GM12878 (cell line): ENCODE data around the gene PCK2. TPM values are rescaled to one million over a fixed set of nuclear protein-coding genes. Genes with fewer than 3 reads are reported as not detected.

Source experiments
- BACH1 ChIP-seq: fragments of 450-650 bp; IDR thresholded peaks from 2 replicates; pipeline ENCODE4 v1.6.1; 2017; ENCODE audit warnings: mild to moderate bottlenecking, borderline replicate concordance
- GABPA ChIP-seq: IDR thresholded peaks from 2 replicates; pipeline ENCODE4 v1.6.1; 2014; ENCODE audit warnings: antibody characterized with exemption, low read depth, mild to moderate bottlenecking, inconsistent platforms
- IKZF1 ChIP-seq: fragments of 450-650 bp; conservative IDR thresholded peaks from 2 replicates; pipeline ENCODE4 v1.6.1; 2017; ENCODE audit warnings: antibody characterized with exemption, mild to moderate bottlenecking
- NFYA ChIP-seq: IDR thresholded peaks from 2 replicates; pipeline ENCODE4 v1.6.1; 2011; ENCODE audit warnings: low read depth, mild to moderate bottlenecking, low read length, improper control_type of control experiment, borderline replicate concordance
- NKRF ChIP-seq: fragments of 450-650 bp; conservative IDR thresholded peaks from 2 replicates; pipeline ENCODE4 v1.6.1; 2017; ENCODE audit warnings: mild to moderate bottlenecking, moderate library complexity
- NRF1 ChIP-seq: conservative IDR thresholded peaks from 2 replicates; pipeline ENCODE4 v1.6.1; 2011; ENCODE audit warnings: mild to moderate bottlenecking, low read depth, low read length, improper control_type of control experiment
- POLR2A ChIP-seq: IDR thresholded peaks from 2 replicates; pipeline ENCODE4 v1.6.1; 2011; ENCODE audit warnings: low read depth, mild to moderate bottlenecking, low read length
- POLR2AphosphoS5 ChIP-seq: IDR thresholded peaks from 2 replicates; pipeline ENCODE4 v1.6.1; 2011; ENCODE audit warnings: mild to moderate bottlenecking, low read length, inconsistent platforms
- RB1 ChIP-seq: fragments of 450-650 bp; formaldehyde crosslinking; IDR thresholded peaks from 2 replicates; pipeline ENCODE4 v1.6.1; 2017; ENCODE audit warnings: mild to moderate bottlenecking, borderline replicate concordance
- REST ChIP-seq: IDR thresholded peaks from 2 replicates; pipeline ENCODE4 v1.6.1; 2012; ENCODE audit warnings: mild to moderate bottlenecking, low read depth, low read length
- SMAD5 ChIP-seq: IDR thresholded peaks from 2 replicates; pipeline ENCODE4 v1.6.1; 2016; ENCODE audit warnings: antibody characterized with exemption, low read depth
- ZBTB11 ChIP-seq: fragments of 450-650 bp; formaldehyde crosslinking; IDR thresholded peaks from 2 replicates; pipeline ENCODE4 v1.5.0; 2022; ENCODE audit warnings: mild to moderate bottlenecking, missing genetic modification characterization
- ZNF207 ChIP-seq: fragments of 450-650 bp; IDR thresholded peaks from 2 replicates; pipeline ENCODE4 v1.6.1; 2014; ENCODE audit warnings: antibody characterized with exemption, mild to moderate bottlenecking, borderline replicate concordance
- ZNF24 ChIP-seq: fragments of 450-650 bp; IDR thresholded peaks from 2 replicates; pipeline ENCODE4 v1.6.1; 2017; ENCODE audit warnings: antibody characterized with exemption, mild to moderate bottlenecking
- polyA plus RNA-seq, 11 experiments: library from polyadenylated mRNA; depleted of rRNA in 4 of 11; unstranded in 6 of 11; stranded (reverse) in 5 of 11; fragments of >200 nt; fragmentation: Nextera tagmentation in 4 of 11; fragmentation: Illumina TruSeq in 1 of 11; extraction: Ambion mirVana in 4 of 11; extraction: Trizol in 1 of 11; gene quantifications; 1 replicate in 1 of 11; 2 replicates in 10 of 11; pipeline versions ENCODE4 v1.2.1 to v1.2.3, GENCODE V29; 2011 to 2016; ENCODE audit warnings: inconsistent platforms in 2 of 11, missing spikeins in 2 of 11, low read depth in 1 of 11
- total RNA-seq, 4 experiments: library from RNA; depleted of rRNA in 3 of 4; stranded (reverse); fragments of >200 nt in 3 of 4; fragmentation: Illumina TruSeq in 1 of 4; extraction: Trizol in 1 of 4; gene quantifications; 2 replicates each; pipeline versions ENCODE4 v1.2.1 to v1.2.3, GENCODE V29; 2013 to 2021

PCK2 gene
- total and polyA plus RNA-seq, 10 of the 15 experiments (the other 5 are each of a cell fraction or from before 2014, with no cell fraction given), result 6.6 to 110 (median 44.6) TPM

- no peak for TF ChIP-seq ZBTB11
- TF ChIP-seq POLR2AphosphoS5, result peak; percentile 29; the same call in 1 of the 2 replicates
- TF ChIP-seq GABPA, result no peak
- peak; percentile 88 for TF ChIP-seq BACH1
- peak; percentile 43 for TF ChIP-seq NRF1
- TF ChIP-seq RB1, result 0 out of 2 replicates have a peak, but pooled peaks have one; percentile 51
- TF ChIP-seq NKRF, result peak; percentile 39; the same call in 1 of the 2 replicates
- no peak for TF ChIP-seq NFYA
- no peak for TF ChIP-seq SMAD5
- TF ChIP-seq ZNF24, result no peak
- TF ChIP-seq REST, result peak; percentile 94
- peak; percentile 37; the same call in 1 of the 2 replicates for TF ChIP-seq ZNF207
- TF ChIP-seq IKZF1, result peak; percentile 69
- peak; percentile 50; the same call in 1 of the 2 replicates for TF ChIP-seq POLR2A
These were observed 42.1 kb upstream of the PCK2 start, which contains the start of gene CARMIL3 (continued) for GRCh38 chr14:24051789-24052655.
